HUDEP-2 (cell line): Measurements from ENCODE around the gene HBD.
A peak's percentile ranks its signal among the peaks of the same experiment; 100 is the strongest.
"Not testable (repeated sequence)": the region's sequence is repeated elsewhere in the genome, so short reads cannot be mapped to it uniquely, and the experiment has no call there.

Experiments used
- DNase-seq, 76 experiments: peaks; one replicate each; lab custom pipeline; 2025; ENCODE audit not compliant: unreplicated experiment in 76 of 76; lab: John Stamatoyannopoulos, UW

HBD gene

DNA sequence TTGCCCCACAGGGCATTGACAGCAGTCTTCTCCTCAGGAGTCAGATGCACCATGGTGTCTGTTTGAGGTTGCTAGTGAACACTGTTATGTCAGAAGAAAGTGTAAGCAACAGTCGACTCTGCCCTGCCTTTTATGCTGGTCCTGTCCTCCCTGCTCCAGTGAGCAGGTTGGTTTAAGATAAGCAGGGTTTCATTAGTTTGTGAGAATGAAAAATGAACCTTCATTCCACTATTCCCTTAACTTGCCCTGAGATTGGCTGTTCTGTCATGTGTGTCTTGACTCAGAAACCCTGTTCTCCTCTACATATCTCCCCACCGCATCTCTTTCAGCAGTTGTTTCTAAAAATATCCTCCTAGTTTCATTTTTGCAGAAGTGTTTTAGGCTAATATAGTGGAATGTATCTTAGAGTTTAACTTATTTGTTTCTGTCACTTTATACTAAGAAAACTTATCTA, at the start of gene HBD:
Gene HBD (minus strand): TSS at position 103 of the 454 bp plus-strand sequence. CDS start 50 bp downstream, at position 53.
- DNase-seq, result peak in 37 of 76 experiments; percentile 2 to 73 (median 39)

DNA sequence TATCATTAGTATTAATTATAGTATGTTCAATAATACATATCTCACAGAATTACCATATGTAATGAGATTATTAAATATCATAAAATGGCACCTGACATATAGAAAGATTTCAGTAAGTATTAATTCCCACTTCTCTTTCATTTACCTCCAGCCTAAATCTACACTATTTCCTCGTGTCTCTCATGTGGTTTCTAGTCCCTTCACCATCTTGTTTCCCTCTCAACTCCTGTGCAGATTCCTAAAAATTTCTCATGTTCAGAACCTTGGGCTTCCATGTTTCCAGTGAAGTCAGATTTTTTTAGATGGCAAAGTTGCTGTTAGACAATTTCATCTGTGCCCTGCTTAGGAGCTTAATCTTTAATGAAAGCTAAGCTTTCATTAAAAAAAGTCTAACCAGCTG, 49.6 kb upstream of the HBD start:
- DNase-seq, result no peak

DNA sequence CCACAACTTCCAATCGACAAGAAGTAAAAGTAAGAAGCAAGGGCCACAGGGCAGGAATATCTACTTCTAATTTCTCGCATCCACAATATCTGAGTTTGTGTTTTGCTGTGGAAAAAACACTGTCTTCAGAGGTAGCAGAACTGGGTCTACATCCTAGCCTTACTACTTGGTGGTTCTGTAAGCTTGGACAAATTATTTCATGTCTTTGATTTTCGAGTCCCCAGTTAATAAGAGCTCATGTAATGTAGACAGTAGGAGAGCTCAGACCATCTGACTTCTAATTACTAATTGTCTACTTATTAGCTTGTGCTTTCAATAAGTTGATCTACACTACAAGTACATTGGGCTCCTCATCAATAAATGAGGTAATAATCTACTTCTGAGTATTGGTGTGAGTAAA, 48.8 kb upstream of the HBD start:
- no peak for DNase-seq

DNA sequence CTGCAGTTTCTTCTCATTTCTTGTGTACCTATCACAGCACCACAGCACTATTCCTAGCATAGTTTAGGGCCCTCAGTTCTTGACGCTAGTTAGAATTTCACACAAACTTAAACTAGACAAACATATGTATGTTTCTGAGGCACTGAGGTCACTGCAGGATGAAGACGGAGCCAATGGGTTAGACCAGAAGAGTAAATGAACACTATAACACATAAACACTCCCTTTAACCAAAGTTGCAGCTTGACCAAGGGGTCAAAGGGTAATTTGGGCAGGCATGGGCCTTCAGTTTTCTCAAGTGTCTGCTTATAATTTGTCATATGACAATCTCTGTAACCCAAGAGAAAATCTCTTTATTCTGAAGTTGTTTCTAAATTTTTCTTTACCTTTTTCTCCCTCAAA, 48.3 kb upstream of the HBD start:
- no peak for DNase-seq

DNA sequence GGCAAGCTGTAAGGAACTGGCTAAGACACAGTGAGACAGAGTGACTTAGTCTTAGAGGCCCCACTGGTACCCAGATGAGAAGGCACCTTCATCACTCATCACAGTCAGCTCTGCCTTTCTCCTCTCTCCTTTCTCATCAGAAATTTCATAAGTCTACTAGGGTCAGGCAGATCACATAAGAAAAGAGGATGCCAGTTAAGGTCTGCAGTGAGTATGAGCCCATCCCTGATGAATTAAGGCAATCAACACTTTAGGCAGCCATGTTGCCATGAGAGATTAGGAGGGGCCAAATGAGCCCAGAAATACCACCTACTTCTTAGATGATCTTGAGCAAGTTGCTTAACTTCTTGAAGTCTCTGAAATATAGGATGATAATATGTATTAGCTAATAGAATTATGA, 47.3 kb upstream of the HBD start:
- no peak for DNase-seq

DNA sequence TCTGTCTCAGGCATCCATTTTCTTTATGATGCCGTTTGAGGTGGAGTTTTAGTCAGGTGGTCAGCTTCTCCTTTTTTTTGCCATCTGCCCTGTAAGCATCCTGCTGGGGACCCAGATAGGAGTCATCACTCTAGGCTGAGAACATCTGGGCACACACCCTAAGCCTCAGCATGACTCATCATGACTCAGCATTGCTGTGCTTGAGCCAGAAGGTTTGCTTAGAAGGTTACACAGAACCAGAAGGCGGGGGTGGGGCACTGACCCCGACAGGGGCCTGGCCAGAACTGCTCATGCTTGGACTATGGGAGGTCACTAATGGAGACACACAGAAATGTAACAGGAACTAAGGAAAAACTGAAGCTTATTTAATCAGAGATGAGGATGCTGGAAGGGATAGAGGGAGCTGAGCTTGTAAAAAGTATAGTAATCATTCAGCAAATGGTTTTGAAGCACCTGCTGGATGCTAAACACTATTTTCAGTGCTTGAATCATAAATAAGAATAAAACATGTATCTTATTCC, 46.4 kb upstream of the HBD start:
- peak in 70 of 76 experiments; percentile 65 to 99 (median 92) for DNase-seq

DNA sequence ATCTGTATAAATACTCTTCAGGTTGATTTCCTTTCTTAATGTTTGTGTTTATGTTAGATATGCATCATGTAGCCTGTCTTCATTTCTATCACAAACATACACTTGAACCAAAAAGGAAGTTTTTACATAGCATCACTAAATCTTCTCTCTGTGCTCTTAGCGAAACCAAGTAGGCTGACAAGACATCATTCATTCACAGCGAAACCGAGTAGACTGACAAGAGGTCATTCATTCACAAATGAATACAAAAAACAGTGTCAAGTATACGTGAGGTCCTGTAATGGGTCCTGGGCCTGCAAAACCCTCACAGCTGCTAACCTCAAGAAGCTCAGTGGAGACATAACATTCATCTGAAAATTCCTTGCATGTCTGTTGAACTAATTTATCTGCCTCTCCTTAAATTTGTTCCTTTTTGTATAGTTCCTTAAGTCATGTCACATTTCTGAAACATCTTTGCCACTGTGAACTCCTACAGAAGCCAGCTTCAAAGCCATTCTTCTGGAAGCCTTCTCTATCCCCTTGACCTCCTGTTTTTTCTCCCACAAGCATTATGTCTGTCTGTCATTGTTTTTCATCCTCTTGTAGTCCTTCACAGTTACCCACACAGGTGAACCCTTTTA, 45.3 kb upstream of the HBD start:
- DNase-seq, result no peak

DNA sequence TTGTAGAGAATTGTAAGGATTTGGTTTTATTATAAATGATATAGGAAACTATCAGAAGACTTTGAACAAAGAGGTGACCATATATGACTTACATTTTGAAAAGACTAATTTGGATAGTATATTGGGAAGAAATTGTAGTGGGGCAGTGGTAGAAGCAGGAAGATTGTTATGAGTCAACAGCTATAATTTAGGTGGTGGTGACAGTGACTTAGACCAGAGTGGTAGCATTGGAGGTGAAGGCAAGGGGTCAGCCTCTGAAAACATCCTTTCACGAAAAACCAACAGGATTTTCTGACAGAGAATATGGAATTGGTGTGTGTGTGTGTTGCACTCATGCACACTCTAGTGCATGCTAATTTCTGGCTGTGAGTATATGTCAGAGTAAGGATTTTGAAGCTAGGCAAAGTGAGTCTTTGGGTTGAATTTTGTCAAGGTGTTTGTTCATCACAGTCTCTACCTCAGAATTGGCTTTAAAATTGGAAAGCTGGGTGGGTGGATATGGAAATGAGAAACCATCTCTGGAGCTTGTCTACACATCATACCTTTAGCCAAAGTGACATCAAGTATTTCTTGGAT, 43.6 kb upstream of the HBD start:
- DNase-seq, result no peak

DNA sequence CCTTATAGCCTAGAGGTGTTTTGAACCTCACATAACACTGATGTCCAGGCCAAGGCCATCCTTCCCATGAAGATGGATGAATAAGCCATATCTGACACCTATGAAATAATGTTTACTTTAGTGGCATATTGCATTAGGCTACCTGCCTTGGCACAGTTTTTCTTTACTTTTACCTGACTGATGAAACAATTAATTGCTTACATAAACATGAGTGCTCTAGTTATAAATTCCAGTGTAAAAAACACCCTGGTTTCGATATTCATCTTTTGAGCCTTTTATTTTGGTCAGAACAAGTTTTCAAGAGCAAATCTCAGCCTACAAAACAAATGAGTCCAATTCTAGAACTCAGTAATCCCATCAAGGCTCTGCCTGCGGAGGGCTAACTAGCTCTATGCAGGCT, 42.4 kb upstream of the HBD start:
- DNase-seq, result no peak

DNA sequence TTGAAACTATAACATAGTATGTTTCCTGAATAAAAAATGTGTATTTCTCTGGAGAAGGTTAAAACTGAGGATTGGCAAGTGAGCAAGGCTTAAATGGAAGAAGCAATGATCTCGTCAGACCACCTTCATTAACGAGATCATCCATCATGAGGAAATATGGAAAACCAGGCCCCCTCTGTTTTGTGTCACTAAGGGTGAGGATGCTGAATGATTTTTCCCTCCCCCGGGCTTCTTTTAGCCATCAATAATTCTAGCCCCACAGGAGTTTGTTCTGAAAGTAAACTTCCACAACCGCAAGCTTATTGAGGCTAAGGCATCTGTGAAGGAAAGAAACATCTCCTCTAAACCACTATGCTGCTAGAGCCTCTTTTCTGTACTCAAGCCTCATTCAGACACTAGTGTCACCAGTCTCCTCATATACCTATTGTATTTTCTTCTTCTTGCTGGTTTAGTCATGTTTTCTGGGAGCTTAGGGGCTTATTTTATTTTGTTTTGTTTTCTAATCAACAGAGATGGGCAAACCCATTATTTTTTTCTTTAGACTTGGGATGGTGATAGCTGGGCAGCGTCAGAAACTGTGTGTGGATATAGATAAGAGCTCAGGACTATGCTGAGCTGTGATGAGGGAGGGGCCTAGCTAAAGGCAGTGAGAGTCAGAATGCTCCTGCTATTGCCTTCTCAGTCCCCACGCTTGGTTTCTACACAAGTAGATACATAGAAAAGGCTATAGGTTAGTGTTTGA, 41.3 kb upstream of the HBD start:
- DNase-seq, result peak in 68 of 76 experiments; percentile 33 to 96 (median 80)

DNA sequence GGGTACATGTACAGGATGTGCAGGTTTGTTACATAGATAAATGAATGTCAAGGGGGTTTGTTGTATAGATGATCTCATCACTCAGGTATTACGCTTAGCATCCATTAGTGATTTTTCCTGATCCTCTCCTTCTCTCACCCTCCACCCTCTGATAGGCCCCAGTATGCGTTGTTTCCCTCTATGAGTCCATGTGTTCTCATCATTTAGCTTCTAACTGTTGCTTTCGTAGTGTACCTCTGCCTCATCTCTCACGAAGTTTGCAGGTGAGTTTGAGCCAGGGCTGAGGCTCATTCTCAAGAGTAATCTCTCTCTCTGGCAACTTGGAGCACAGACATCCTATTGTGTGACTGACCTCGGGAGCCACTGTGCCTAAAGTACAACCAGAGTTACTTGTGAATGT, 40.1 kb upstream of the HBD start:
- DNase-seq, result no peak

DNA sequence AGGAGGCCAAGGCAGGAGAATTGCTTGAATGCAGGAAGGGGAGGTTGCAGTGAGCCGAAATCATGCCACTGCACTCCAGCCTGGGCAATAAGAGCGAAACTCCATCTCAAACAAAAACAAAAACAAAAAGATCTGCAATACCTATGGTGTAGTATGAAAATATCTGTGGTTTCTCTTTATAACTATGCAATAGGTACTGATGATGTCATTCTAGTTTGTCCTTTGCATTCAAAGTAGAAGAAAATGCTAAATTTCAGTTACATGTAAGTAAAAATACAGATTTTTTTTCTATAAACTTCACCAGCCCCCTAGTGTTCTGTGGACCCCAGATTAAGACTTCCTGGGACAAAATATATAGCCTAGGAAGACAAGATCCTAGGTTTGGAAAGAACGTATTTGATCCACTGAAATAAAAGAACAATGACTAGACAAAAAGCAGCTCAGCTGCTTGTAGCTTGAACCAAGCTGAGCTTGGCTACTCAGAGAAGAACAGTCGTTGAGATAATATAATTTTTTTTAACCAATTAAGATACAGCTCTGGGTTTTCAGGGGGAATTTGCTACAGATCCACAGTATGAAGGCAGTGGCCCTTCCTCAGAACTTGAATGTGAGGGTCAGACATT, 38.2 kb upstream of the HBD start:
- DNase-seq, result no peak

DNA sequence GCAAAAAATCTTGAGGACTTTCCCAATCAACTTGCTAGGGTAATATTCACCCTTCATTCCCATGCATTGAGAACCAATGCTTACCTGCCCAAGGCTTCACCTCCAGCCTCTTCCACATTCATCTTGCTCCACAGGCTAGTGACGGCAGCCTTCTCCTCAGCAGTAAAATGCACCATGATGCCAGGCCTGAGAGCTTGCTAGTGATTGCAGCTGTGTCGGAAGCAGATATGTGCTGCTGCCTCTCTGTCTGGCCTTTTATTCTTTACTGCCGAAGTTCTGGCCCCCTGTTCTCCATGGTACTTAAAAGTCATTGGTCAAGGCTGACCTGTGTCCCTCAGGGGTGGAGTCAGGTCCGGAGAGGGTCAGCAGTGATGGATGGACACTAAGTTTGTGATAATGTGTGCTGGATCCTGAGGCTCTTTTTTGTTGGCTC, 35.4 kb upstream of the HBD start, which contains the start of gene HBE1:
Gene HBE1 (minus strand): TSS at position 231 of the 433 bp plus-strand sequence. CDS start 55 bp downstream, at position 176.
- DNase-seq, result no peak

DNA sequence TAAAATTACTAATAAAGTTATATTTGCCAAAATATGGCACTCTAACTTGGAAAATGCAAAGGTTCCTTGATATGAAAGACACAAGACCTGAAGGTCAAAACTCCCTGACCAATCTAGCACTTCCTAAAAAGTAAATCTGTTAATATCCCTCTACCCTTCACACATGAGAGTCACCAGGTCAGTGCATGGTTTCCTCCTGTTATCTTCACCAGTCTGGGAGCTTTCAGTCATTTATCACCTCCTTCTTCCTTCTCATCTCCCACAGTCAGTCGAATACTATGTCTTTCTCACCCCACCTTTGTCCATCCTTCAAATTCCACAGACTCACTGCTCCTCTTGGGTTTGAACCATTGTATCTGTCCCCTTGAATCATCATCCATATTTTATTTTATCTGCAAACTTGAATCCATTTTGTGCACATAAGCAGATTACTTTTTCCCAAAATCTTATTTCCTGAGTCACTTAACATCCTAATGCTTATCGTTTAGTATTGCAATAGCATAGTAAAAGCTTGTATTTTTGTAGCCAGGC, 32.8 kb upstream of the HBD start:
- DNase-seq, result no peak

DNA sequence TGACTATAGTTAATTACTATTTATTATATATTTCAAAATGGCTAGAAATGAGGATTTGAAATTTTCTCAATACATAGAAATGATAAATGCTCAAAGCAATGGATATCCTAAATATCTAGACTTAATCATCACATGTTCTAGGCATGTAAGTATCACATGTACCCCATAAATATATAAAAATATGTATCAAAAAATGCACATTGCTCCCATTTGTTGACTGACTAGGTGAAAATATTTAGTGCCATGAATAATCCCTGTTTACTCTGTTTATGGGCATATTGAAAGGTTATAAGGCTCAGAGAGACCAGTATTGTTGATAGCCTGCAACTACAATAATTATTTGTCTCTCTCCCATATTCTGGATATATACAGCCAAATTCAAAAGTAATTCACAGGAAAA, 32.3 kb upstream of the HBD start:
- DNase-seq, result no peak

DNA sequence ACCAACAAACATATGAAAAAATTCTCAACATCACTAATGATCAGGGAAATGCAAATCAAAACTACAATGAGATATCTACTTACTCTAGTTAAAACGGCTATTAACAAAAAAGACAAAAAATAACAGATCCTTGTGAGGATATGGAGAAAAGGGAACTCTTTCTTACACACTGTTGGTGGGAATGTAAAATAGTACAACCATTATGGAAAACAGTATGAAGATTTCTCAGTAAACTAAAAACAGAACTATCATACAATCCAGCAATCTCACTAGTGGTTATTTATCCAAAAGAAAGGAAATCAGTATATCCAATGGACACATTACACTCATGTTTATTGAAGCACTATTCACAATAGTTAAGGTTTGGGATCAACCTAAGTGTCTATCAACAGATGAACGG, 31.5 kb upstream of the HBD start:
- no peak for DNase-seq

DNA sequence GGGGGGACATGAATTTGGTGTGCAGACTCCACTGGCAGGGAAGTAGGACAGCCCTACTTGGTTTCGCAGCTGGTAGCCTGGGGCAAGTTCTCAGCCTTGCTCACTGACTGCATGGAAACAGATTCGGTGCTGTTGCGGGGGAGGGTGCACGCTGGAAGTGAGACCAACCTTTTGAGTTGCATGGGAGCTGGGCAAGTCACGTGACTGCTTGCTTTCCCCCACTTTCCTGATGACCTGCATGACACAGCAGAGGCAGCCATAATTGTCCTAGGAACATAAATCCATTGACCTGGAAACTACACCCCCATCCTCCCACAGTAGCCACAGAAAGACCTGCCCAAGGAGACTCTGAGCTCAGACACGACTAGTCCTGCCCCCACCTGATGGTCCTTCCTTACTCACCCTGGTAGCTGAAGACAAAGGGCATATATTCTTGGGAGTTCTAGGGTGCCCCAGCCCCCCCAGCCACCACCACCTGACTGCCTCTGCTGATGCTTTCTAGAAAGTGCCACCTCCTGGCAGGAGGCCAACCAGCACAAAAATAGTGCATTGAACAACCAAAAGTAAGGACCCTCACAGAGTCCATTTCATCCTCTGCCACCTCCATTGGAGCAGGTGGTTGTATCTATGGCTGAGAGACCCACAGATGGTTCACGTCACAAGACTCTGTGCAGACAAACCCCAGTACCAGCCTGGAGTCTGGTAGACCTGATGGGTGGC, 24.4 kb upstream of the HBD start:
- no peak for DNase-seq

DNA sequence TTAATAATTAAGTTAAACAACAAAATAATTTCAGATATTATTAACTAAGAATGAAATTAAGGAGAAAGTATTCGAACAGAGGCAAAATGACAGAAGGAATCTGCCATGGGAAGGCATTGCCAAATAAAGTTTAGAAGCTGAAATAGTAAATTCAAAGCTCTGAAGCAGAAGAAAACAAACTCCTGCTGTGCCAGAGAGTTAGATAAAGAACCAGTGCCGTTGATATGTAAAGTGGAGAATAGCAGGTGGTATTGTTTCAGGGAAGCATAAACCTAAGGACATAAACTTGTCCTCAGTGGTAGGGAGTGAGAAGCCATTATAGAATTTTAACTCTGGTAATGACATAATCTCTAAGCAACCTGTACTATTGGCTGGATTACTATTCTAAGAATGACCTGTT, 23.0 kb upstream of the HBD start:
- DNase-seq, result no peak

DNA sequence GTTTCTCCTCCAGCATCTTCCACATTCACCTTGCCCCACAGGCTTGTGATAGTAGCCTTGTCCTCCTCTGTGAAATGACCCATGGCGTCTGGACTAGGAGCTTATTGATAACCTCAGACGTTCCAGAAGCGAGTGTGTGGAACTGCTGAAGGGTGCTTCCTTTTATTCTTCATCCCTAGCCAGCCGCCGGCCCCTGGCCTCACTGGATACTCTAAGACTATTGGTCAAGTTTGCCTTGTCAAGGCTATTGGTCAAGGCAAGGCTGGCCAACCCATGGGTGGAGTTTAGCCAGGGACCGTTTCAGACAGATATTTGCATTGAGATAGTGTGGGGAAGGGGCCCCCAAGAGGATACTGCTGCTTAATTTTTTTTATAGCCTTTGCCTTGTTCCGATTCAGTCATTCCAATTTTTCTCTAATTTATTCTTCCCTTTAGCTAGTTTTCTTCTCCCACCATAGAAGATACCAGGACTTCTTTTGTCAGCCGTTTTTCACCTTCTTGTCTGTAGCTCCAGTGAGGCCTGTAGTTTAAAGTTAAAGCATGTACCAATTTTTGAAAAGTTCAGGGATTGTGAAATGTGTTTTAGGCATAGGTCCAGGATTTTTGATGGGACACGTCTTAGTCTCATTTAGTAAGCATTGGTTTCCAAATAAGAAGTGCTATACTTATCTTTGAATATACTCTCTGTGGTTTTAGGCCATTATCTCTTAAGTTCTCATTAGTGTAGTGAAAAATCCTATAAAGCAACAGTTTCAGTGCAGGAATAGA, 20.5 kb upstream of the HBD start, which contains the start of gene HBG2:
Gene HBG2 (minus strand): TSS at position 136 of the 768 bp plus-strand sequence. CDS start 53 bp downstream, at position 83.
- DNase-seq, result not testable (repeated sequence)
